Measurements from ENCODE around the gene IGF1R. TPM values are rescaled to one million over a fixed set of nuclear protein-coding genes. Genes with fewer than 3 reads are reported as not detected.
A peak's percentile ranks its signal among the peaks of the same experiment; 100 is the strongest.

The IGF1R gene
- total RNA-seq, 5 donors from 2014 or later (not counting 1 experiment from before 2014, with no cell fraction given), result 40.3 to 97.2 (median 79.4) TPM

DNA sequence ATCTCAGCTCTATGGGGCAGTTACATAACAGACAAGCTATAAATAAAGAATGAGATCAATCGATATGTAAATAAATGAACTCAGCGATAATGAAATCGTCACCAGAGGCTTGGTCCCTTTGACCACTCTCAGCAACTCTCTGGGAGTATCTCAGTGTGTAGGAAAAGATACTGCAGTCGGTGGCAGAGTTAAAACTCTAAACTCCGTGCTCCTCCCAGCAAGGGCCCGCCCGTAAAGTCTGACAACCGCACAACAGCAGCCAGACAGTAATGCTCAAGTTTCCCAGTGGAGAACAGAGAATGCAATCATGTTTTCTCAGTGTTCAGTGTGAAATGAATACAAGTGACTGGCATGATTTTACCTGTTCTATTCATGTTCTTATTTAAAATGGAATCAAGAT, 28.3 kb upstream of the IGF1R start:
- WGBS (ENCODE audit: insufficient coverage), result 67% methylated on average over 2 of the region's 8 CpGs
- POLR2A ChIA-PET, result interaction anchor here (0.6 to 0.7 kb wide), 2 partner anchors 29 to 162 kb away, joined by 3 to 4 read pairs; no protein-coding TSS in a partner anchor
- no peak for DNase-seq

DNA sequence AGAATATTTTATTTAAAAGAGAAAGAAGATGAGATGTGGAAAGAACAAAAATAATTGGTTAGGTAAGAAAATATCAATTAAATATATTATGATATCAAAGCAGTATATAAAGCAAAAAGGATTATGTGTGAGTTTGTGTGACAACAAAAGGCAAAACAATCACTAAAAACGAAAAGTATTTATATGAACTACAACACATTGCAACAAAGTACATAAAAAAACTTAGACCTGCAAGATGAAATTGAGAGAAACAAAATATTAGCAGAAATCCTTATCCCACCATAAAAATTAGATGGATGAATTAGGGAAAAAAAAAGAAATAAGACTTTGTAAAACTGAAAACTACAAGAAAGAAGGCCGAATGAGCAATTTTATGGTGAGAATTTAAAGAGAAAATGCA, 27.3 kb upstream of the IGF1R start:
- H3K9me3 Mint-ChIP-seq, result no peaks in the 10 kb centered on the region
- no peak overlapping the region for H3K27ac Mint-ChIP-seq
- H3K27me3 Mint-ChIP-seq, result peaks cover 6 to 30% of the 10 kb centered on the region in 2 donors
- no peak overlapping the region for H3K4me3 Mint-ChIP-seq
- no CpG with 5 or more reads among the region's 2 CpGs for WGBS (ENCODE audit: insufficient coverage)
- H3K4me1 ChIP-seq (ENCODE audit: control insufficient read depth in 1 of 2, extremely low read depth in 1 of 2, insufficient read depth in 2 of 2, low read length in 2 of 2), result no peaks in the 10 kb centered on the region
- H3K27ac ChIP-seq (ENCODE audit: low read length), result no peak overlapping the region
- H3K4me1 Mint-ChIP-seq, result no peaks in the 10 kb centered on the region
- DNase-seq (no peak), ATAC-seq (replicated peaks in 1 of 4) (no peak)
- ChIA-PET POLR2A (no interaction called here), CTCF (no interaction called here)
- H3K9me3 ChIP-seq, result no peaks in the 10 kb centered on the region
- no peaks in the 10 kb centered on the region for H3K36me3 Mint-ChIP-seq
- peaks cover 0 to 12% of the 10 kb centered on the region in 2 experiments for H3K27me3 ChIP-seq (replicated peaks in 1 of 2; ENCODE audit: control insufficient read depth in 2 of 2, extremely low read depth in 1 of 2, insufficient read depth in 2 of 2, low read length in 1 of 2)
- H3K4me3 ChIP-seq (ENCODE audit: control insufficient read depth in 1 of 2, extremely low read depth in 1 of 2, low read length in 1 of 2), result no peak overlapping the region
- H3K36me3 ChIP-seq (ENCODE audit: control insufficient read depth in 2 of 2, extremely low read depth in 1 of 2, insufficient read depth in 1 of 2, low read length in 1 of 2), result no peaks in the 10 kb centered on the region

More for the DNA sequence above, 28.3 kb upstream of the IGF1R start:
- Mint-ChIP-seq H3K27me3 (peaks cover 6 to 30% of the 10 kb centered on the region in 2 donors), H3K27ac (no peak overlapping the region), H3K4me1 (no peaks in the 10 kb centered on the region), H3K9me3 (no peaks in the 10 kb centered on the region), H3K36me3 (no peaks in the 10 kb centered on the region), H3K4me3 (no peak overlapping the region)
- no peak overlapping the region for H3K27ac ChIP-seq (ENCODE audit: low read length)
- H3K27me3 ChIP-seq (replicated peaks in 1 of 2; ENCODE audit: control insufficient read depth in 2 of 2, extremely low read depth in 1 of 2, insufficient read depth in 2 of 2, low read length in 1 of 2), result peaks cover 0 to 12% of the 10 kb centered on the region in 2 experiments
- no peak for ATAC-seq (replicated peaks in 1 of 4)
- CTCF ChIA-PET, result no interaction called here
- no peak overlapping the region for H3K4me3 ChIP-seq (ENCODE audit: control insufficient read depth in 1 of 2, extremely low read depth in 1 of 2, low read length in 1 of 2)
- H3K9me3 ChIP-seq, result no peaks in the 10 kb centered on the region
- H3K4me1 ChIP-seq (ENCODE audit: control insufficient read depth in 1 of 2, extremely low read depth in 1 of 2, insufficient read depth in 2 of 2, low read length in 2 of 2), result no peaks in the 10 kb centered on the region
- H3K36me3 ChIP-seq (ENCODE audit: control insufficient read depth in 2 of 2, extremely low read depth in 1 of 2, insufficient read depth in 1 of 2, low read length in 1 of 2), result no peaks in the 10 kb centered on the region

DNA sequence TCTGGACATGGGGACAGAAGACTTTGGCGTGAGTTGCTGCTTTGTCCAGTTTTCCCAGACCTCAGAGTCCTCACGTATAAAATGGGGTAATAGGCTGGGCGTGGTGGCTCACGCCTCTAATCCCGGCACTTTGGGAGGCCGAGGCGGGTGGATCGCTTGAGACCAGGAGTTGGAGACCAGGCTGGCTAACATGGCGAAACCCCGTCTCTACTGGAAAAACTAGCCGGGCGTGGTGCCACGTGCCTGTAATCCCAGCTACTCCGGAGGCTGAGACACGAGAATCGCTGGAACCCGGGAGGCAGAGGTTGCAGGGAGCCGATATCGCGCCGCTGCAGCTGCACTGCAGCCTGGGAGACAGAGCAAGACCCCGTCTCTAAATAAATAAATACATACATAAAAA, 22.7 kb upstream of the IGF1R start:
- H3K27ac ChIP-seq (ENCODE audit: low read length), result no peak overlapping the region
- H3K4me3 ChIP-seq (ENCODE audit: control insufficient read depth in 1 of 2, extremely low read depth in 1 of 2, low read length in 1 of 2), result no peak overlapping the region
- H3K4me1 ChIP-seq (ENCODE audit: control insufficient read depth in 1 of 2, extremely low read depth in 1 of 2, insufficient read depth in 2 of 2, low read length in 2 of 2), result no peaks in the 10 kb centered on the region
- Mint-ChIP-seq H3K27me3 (peaks cover 0 to 8% of the 10 kb centered on the region in 2 donors), H3K27ac (no peak overlapping the region), H3K9me3 (no peaks in the 10 kb centered on the region), H3K4me3 (no peak overlapping the region), H3K4me1 (no peaks in the 10 kb centered on the region), H3K36me3 (no peaks in the 10 kb centered on the region)
- POLR2A ChIA-PET, result no interaction called here
- ATAC-seq (replicated peaks in 1 of 4) (no peak), DNase-seq (no peak)
- peaks cover 0 to 15% of the 10 kb centered on the region in 2 experiments for H3K27me3 ChIP-seq (replicated peaks in 1 of 2; ENCODE audit: control insufficient read depth in 2 of 2, extremely low read depth in 1 of 2, insufficient read depth in 2 of 2, low read length in 1 of 2)
- CTCF ChIA-PET, result no interaction called here
- WGBS (ENCODE audit: insufficient coverage), result 88% methylated on average over 13 of the region's 22 CpGs
- no peaks in the 10 kb centered on the region for H3K9me3 ChIP-seq
- H3K36me3 ChIP-seq (ENCODE audit: control insufficient read depth in 2 of 2, extremely low read depth in 1 of 2, insufficient read depth in 1 of 2, low read length in 1 of 2), result no peaks in the 10 kb centered on the region

DNA sequence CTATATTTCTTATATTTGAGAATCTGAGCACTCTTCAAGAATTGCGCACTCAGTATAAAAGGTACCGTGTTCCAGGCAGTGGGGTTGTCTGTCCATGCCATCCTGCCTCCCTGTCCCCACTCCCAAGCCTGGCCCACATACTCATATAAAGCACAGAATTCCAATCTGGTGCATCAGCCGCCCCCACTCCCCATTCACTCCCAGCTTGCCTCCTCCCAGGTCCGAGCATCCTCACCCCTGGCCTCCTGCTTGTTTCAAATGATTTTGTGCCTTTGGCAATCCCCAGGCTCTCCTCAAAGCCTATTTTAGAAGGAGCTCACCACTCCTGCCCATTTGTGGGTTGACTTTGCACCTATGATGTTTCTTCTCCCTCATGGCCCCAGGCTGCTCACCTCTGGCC, 22.2 kb upstream of the IGF1R start:
- no peaks in the 10 kb centered on the region for H3K4me1 ChIP-seq (ENCODE audit: control insufficient read depth in 1 of 2, extremely low read depth in 1 of 2, insufficient read depth in 2 of 2, low read length in 2 of 2)
- no peaks in the 10 kb centered on the region for H3K36me3 ChIP-seq (ENCODE audit: control insufficient read depth in 2 of 2, extremely low read depth in 1 of 2, insufficient read depth in 1 of 2, low read length in 1 of 2)
- Mint-ChIP-seq H3K9me3 (no peaks in the 10 kb centered on the region), H3K4me1 (no peaks in the 10 kb centered on the region), H3K36me3 (no peaks in the 10 kb centered on the region), H3K4me3 (no peak overlapping the region), H3K27ac (peak overlapping the region in 1 of 2 donors; percentile 29), H3K27me3 (peaks cover 0 to 6% of the 10 kb centered on the region in 2 donors)
- H3K27ac ChIP-seq (ENCODE audit: low read length), result no peak overlapping the region
- ChIA-PET POLR2A (no interaction called here), CTCF (no interaction called here)
- WGBS (ENCODE audit: insufficient coverage), result 94% methylated on average over 4 of the region's 4 CpGs
- H3K27me3 ChIP-seq (replicated peaks in 1 of 2; ENCODE audit: control insufficient read depth in 2 of 2, extremely low read depth in 1 of 2, insufficient read depth in 2 of 2, low read length in 1 of 2), result peaks cover 0 to 15% of the 10 kb centered on the region in 2 experiments
- ATAC-seq (replicated peaks in 1 of 4), result no peak
- DNase-seq, result no peak
- no peaks in the 10 kb centered on the region for H3K9me3 ChIP-seq
- H3K4me3 ChIP-seq (ENCODE audit: control insufficient read depth in 1 of 2, extremely low read depth in 1 of 2, low read length in 1 of 2), result no peak overlapping the region

DNA sequence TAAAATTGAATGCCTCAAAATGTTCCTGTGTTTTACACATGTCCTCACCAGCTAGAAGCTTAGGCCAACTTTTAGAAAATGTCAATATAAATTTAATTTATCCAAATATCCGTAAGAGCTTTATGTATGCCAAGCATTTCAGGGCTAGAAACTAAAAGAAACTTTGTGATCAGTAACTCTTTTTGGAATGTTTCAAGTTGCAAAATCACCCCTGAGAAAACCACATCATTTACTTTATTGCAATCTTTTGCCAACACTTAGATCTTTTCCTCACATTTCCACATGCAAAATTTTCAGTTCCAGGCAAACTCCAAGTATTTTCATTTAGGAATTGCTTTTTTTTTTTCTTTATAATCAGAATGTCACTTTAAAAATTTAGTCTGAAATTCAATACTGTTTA, 20.1 kb upstream of the IGF1R start:
- Mint-ChIP-seq H3K4me1 (no peaks in the 10 kb centered on the region), H3K27ac (no peak overlapping the region), H3K36me3 (no peaks in the 10 kb centered on the region), H3K27me3 (peaks cover 0 to 4% of the 10 kb centered on the region in 2 donors), H3K4me3 (no peak overlapping the region), H3K9me3 (no peaks in the 10 kb centered on the region)
- POLR2A ChIA-PET, result no interaction called here
- DNase-seq (no peak), ATAC-seq (replicated peaks in 1 of 4) (no peak)
- Histone ChIP-seq H3K36me3 (ENCODE audit: control insufficient read depth in 2 of 2, extremely low read depth in 1 of 2, insufficient read depth in 1 of 2, low read length in 1 of 2) (no peaks in the 10 kb centered on the region), H3K27ac (ENCODE audit: low read length) (no peak overlapping the region), H3K4me1 (ENCODE audit: control insufficient read depth in 1 of 2, extremely low read depth in 1 of 2, insufficient read depth in 2 of 2, low read length in 2 of 2) (no peaks in the 10 kb centered on the region), H3K4me3 (ENCODE audit: control insufficient read depth in 1 of 2, extremely low read depth in 1 of 2, low read length in 1 of 2) (no peak overlapping the region), H3K27me3 (replicated peaks in 1 of 2; ENCODE audit: control insufficient read depth in 2 of 2, extremely low read depth in 1 of 2, insufficient read depth in 2 of 2, low read length in 1 of 2) (peaks cover 0 to 18% of the 10 kb centered on the region in 2 experiments), H3K9me3 (no peaks in the 10 kb centered on the region)
- CTCF ChIA-PET, result no interaction called here
- WGBS (ENCODE audit: insufficient coverage), result no CpG with 5 or more reads among the region's 1 CpG

DNA sequence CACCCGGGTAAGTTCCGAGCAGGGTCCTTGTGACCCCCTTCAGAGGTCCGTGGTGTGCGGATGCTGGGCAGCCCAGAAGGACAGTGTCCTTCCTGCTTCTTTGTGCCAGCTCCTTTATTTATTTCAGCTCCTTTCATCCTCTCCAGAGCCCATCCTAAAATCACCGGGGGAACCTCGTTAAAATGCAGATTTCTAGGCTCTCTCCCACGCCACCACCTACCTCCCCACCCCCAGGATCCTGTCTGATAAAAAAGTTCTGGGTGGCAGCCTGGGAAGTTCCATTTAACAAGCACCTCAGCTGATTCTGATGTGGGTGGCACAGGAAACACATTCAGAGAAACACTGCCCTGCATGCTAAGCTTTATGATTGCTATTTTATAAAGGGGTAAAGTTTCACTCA, 12.5 kb upstream of the IGF1R start:
- Mint-ChIP-seq H3K4me1 (peaks cover 11 to 24% (median 12%) of the 10 kb centered on the region in 3 donors), H3K27ac (peak overlapping the region in 1 of 2 donors; percentile 9), H3K36me3 (no peaks in the 10 kb centered on the region), H3K4me3 (peak overlapping the region in 1 of 3 donors; percentile 66), H3K27me3 (peaks cover 0 to 10% of the 10 kb centered on the region in 2 donors), H3K9me3 (no peaks in the 10 kb centered on the region)
- ATAC-seq (replicated peaks in 1 of 4) (peak; percentile 47 to 78 (median 50)), DNase-seq (peak in 4 of 35 experiments; percentile 5 to 33 (median 13))
- Histone ChIP-seq H3K9me3 (no peaks in the 10 kb centered on the region), H3K4me1 (ENCODE audit: control insufficient read depth in 1 of 2, extremely low read depth in 1 of 2, insufficient read depth in 2 of 2, low read length in 2 of 2) (peaks cover 13% of the 10 kb centered on the region in 2 experiments), H3K4me3 (ENCODE audit: control insufficient read depth in 1 of 2, extremely low read depth in 1 of 2, low read length in 1 of 2) (peak overlapping the region in 1 of 2 donors; percentile 27), H3K27me3 (replicated peaks in 1 of 2; ENCODE audit: control insufficient read depth in 2 of 2, extremely low read depth in 1 of 2, insufficient read depth in 2 of 2, low read length in 1 of 2) (peaks cover 0 to 25% of the 10 kb centered on the region in 2 experiments), H3K36me3 (ENCODE audit: control insufficient read depth in 2 of 2, extremely low read depth in 1 of 2, insufficient read depth in 1 of 2, low read length in 1 of 2) (no peaks in the 10 kb centered on the region), H3K27ac (ENCODE audit: low read length) (no peak overlapping the region)
- ChIA-PET POLR2A (interaction anchor here in 1 of 2 donors (0.7 kb wide), 1 partner anchor 21 kb away, joined by 4 read pairs; no protein-coding TSS in a partner anchor), CTCF (interaction anchor here in 1 of 2 donors (0.6 to 1.1 kb wide), 2 partner anchors 11 to 250 kb away, joined by 4 to 5 read pairs; no protein-coding TSS in a partner anchor)
- 56% methylated on average over 4 of the region's 7 CpGs for WGBS (ENCODE audit: insufficient coverage)
